Karpas-422 (cell line): Measurements from ENCODE around the gene CDYL2. TPM values are rescaled to one million over a fixed set of nuclear protein-coding genes. Genes with fewer than 3 reads are reported as not detected.
"Not testable (repeated sequence)": the region's sequence is repeated elsewhere in the genome, so short reads cannot be mapped to it uniquely, and the experiment has no call there.

ENCODE experiments used
- DNase-seq: peaks from one replicate; pipeline ENCODE4 v3.0.0-alpha.2; 2015
- H2AFZ ChIP-seq: fragments of 200-600 bp; sonication (generic); 2 replicates; pipeline ENCODE4 v1.6.1; 2014; ENCODE audit warnings: antibody characterized with exemption, low read length, mixed read lengths
- H3K27ac ChIP-seq: fragments of 200-600 bp; sonication (generic); 2 replicates; pipeline ENCODE4 v1.5.1; 2014; ENCODE audit warnings: mild to moderate bottlenecking, low read length, moderate library complexity
- H3K27me3 ChIP-seq: fragments of 200-600 bp; sonication (generic); 2 replicates; pipeline ENCODE4 v1.6.1; 2014; ENCODE audit warnings: low read length, mixed read lengths
- H3K36me3 ChIP-seq: fragments of 200-600 bp; sonication (generic); 2 replicates; pipeline ENCODE4 v1.6.1; 2014; ENCODE audit warnings: low read length, mixed read lengths; ENCODE audit not compliant: insufficient read depth
- H3K4me1 ChIP-seq: fragments of 200-600 bp; sonication (generic); 2 replicates; pipeline ENCODE4 v1.6.1; 2014; ENCODE audit warnings: mild to moderate bottlenecking, low read length, mixed read lengths
- H3K4me2 ChIP-seq: fragments of 200-600 bp; sonication (generic); 2 replicates; pipeline ENCODE4 v1.6.1; 2014; ENCODE audit warnings: low read length, low read depth, mild to moderate bottlenecking; ENCODE audit not compliant: poor library complexity, severe bottlenecking
- H3K4me3 ChIP-seq: fragments of 200-600 bp; sonication (generic); 2 replicates; pipeline ENCODE4 v1.5.1; 2014; ENCODE audit warnings: mild to moderate bottlenecking, antibody characterized with exemption, low read length, mixed read lengths
- H3K79me2 ChIP-seq: fragments of 200-600 bp; sonication (generic); 2 replicates; pipeline ENCODE4 v1.6.1; 2014; ENCODE audit warnings: mild to moderate bottlenecking, low read length, mixed read lengths
- H3K9ac ChIP-seq: fragments of 200-600 bp; sonication (generic); 2 replicates; pipeline ENCODE4 v1.6.0; 2014; ENCODE audit warnings: low read length
- H3K9me2 ChIP-seq: fragments of 200-600 bp; sonication (generic), shearing (Covaris generic); replicated peaks from 2 replicates; pipeline ENCODE4 v1.6.0; 2014; ENCODE audit warnings: mild to moderate bottlenecking, low read length, moderate library complexity; ENCODE audit not compliant: insufficient read depth
- H3K9me3 ChIP-seq: fragments of 300-700, 200-600 bp; sonication (generic); 2 replicates; pipeline ENCODE4 v1.6.1; 2014; ENCODE audit warnings: low read length, mixed read lengths
- H4K20me1 ChIP-seq: fragments of 200-600 bp; sonication (generic); 2 replicates; pipeline ENCODE4 v1.6.1; 2014; ENCODE audit warnings: mild to moderate bottlenecking, antibody characterized with exemption, low read length, low read depth; ENCODE audit not compliant: insufficient read depth
- total RNA-seq: library from RNA; depleted of rRNA; stranded (reverse); fragments of >200 nt; shearing (Covaris generic); gene quantifications from 2 replicates; pipeline ENCODE4 v1.2.3, GENCODE V29; 2014; ENCODE audit warnings: low replicate concordance

The CDYL2 gene
- total RNA-seq, 1 experiment from 2014 or later, result not detected

DNA sequence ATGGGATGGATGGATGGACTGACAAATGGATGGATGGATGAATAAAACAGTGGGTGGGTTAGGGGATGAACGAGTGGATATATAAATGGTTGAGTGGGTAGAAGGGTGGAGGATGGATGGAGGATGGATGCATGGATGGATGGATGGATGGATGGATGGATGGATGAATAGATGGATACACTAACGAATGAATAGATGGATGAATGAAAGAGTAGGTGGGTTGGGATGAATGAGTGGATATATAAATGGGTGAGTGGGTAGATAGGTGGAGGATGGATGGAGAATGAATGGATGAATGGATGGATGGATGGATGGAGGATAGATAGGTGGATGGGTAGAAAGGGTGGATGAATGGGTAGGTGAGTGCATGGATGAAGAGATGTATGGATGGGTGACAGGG lies 62.1 kb downstream of the CDYL2 start:
- Histone ChIP-seq H3K4me2 (no peak overlapping the region), H4K20me1 (no peaks in the 10 kb centered on the region), H3K9me2 (no peaks in the 10 kb centered on the region), H3K79me2 (no peaks in the 10 kb centered on the region), H3K4me1 (no peaks in the 10 kb centered on the region), H3K27me3 (no peaks in the 10 kb centered on the region), H3K9me3 (peaks cover 10% of the 10 kb centered on the region), H3K27ac (no peak overlapping the region), H3K9ac (no peak overlapping the region), H3K4me3 (no peak overlapping the region), H3K36me3 (no peaks in the 10 kb centered on the region; the same call in 1 of the 2 replicates), H2AFZ (no peak overlapping the region)
- DNase-seq, result no peak

DNA sequence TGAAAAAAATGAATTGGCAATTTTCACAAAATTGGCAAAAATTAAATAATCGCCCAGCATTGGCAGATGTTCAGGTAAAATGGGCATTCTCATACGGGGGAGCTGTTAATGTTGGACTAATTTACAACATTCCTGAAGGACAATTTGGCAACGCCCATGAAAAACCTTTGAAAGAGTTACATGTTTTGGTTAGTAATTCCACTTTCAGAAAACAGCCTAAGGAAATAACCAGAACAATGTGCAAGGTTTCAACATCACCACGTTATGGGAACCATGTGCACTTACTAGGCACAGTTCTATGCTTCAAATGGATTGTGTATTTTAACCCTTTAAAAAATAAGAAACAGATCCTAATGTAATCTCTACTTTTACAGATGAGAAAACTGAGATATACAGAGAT lies 62.7 kb downstream of the CDYL2 start:
- Histone ChIP-seq H4K20me1 (no peaks in the 10 kb centered on the region), H3K79me2 (no peaks in the 10 kb centered on the region)

DNA sequence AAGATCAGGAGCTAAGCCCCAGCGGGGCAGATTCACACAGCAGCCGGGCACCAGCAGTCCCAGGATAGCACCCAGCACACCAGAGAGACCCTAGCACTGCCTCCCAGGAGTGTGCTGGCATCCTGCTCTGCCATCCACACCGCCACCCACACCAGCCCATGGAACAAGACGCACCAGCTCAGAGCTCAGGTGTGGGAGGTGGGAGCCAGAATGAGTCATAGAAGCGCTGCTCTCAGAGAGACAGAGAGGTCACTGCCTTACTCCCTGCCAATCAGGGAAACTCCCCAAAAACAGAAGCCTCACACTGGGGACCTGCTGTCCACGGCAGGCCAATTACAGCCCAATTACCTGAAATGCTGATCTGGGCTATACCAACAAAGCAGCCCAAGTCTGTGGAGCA lies 64.9 kb downstream of the CDYL2 start:
- H3K9ac ChIP-seq, result no peak overlapping the region
- H3K4me1 ChIP-seq, result no peaks in the 10 kb centered on the region
- no peak overlapping the region for H3K27ac ChIP-seq
- no peak overlapping the region for H2AFZ ChIP-seq
- H3K9me2 ChIP-seq, result no peaks in the 10 kb centered on the region
- peaks cover 10% of the 10 kb centered on the region for H3K9me3 ChIP-seq
- H3K4me2 ChIP-seq, result no peak overlapping the region
- H3K4me3 ChIP-seq, result no peak overlapping the region
- no peaks in the 10 kb centered on the region for H4K20me1 ChIP-seq
- H3K79me2 ChIP-seq, result no peaks in the 10 kb centered on the region
- H3K36me3 ChIP-seq, result no peaks in the 10 kb centered on the region; the same call in 1 of the 2 replicates
- H3K27me3 ChIP-seq, result no peaks in the 10 kb centered on the region
- DNase-seq, result no peak

More for the DNA sequence above, 62.7 kb downstream of the CDYL2 start:
- Histone ChIP-seq H3K9me2 (no peaks in the 10 kb centered on the region), H3K4me2 (no peak overlapping the region), H3K9me3 (peaks cover 10% of the 10 kb centered on the region), H2AFZ (no peak overlapping the region), H3K4me1 (no peaks in the 10 kb centered on the region), H3K36me3 (no peaks in the 10 kb centered on the region; the same call in 1 of the 2 replicates), H3K27me3 (no peaks in the 10 kb centered on the region), H3K9ac (no peak overlapping the region), H3K4me3 (no peak overlapping the region), H3K27ac (no peak overlapping the region)
- no peak for DNase-seq

DNA sequence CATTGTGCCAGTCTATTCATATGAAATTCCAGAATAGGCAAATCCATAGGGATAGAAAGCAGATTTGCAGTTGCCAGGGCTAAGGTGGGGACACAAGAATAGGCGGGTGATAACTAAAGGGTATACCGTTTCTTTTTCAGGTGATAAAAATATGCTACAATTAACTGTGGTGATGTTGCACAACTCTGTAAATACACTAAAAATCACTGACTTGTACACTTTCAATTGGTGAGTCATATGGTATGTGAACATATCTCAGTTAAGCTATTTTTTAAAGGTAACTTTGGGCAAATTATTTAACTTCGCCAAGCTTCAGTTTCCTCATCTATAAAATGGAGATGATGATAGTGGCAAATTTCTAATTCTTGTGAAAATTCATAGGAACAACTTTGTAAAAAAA lies 65.9 kb downstream of the CDYL2 start:
- Histone ChIP-seq H2AFZ (no peak overlapping the region), H3K27me3 (no peaks in the 10 kb centered on the region), H3K36me3 (no peaks in the 10 kb centered on the region; the same call in 1 of the 2 replicates), H3K4me2 (no peak overlapping the region), H3K9me2 (no peaks in the 10 kb centered on the region), H4K20me1 (no peaks in the 10 kb centered on the region), H3K4me1 (no peaks in the 10 kb centered on the region), H3K9me3 (peaks cover 10% of the 10 kb centered on the region), H3K79me2 (no peaks in the 10 kb centered on the region), H3K27ac (no peak overlapping the region), H3K9ac (no peak overlapping the region), H3K4me3 (no peak overlapping the region)
- no peak for DNase-seq

DNA sequence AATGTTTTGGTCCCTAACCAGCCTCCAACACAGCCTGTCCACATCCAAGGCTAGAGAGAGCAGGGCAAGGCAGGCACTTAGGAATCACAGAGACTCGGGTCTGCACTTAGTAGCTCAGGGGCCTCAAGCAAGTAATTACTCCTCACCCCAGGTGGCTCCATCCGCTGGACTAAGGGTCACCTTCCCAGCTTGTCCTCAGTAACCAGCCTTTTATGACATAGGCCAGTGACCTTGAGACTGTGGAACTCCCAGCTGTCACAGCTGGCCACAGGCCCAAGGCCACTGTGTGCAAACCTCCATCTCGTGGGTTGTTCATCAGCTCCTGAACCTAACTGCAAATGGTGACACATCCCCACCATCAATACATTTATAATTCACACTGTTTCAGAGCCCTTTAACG lies 68.6 kb downstream of the CDYL2 start:
- Histone ChIP-seq H3K9me2 (no peaks in the 10 kb centered on the region), H3K27me3 (no peaks in the 10 kb centered on the region), H2AFZ (no peak overlapping the region), H4K20me1 (no peaks in the 10 kb centered on the region), H3K4me2 (no peak overlapping the region), H3K36me3 (no peaks in the 10 kb centered on the region; the same call in 1 of the 2 replicates), H3K4me1 (no peaks in the 10 kb centered on the region), H3K9ac (no peak overlapping the region), H3K27ac (no peak overlapping the region), H3K4me3 (no peak overlapping the region), H3K79me2 (no peaks in the 10 kb centered on the region), H3K9me3 (peaks cover 10% of the 10 kb centered on the region)
- DNase-seq, result no peak

DNA sequence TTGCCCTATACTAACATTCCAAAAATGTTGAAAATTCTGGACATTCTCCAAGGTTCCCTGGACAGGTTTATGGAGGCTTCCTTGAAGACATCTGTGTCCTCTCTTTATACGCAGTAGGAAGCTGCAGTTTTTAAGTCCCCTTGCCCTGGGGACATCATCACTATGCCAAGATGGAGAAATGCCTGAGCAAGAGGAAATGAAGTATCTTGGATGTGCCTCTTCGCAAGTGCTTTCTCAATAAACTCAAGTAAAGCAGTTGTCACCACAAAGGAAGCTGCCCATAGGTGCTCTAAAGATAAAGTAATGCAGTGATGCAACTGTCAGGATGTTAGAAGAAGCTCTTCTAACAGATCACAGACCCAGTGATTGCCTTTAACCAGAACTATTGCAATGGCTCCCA lies 71.0 kb downstream of the CDYL2 start:
- H3K27me3 ChIP-seq, result no peaks in the 10 kb centered on the region

DNA sequence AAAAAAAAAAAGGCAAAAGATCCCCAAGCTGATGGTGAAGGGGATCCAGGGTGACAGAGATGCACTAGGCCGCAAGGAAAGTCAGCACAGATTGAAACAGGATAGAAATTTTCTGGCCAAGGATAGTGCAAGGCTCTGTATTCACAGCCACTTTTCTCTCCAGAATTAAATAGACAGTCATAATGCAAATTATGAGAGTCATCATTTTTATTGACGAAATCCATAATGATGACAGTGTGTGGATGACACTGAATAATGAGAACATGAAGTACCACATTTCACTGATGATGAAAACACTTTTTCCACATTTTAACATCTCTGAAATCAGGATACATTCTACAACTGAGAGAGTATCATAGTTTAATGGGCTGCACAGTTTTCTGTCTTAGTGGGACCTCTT lies 72.5 kb downstream of the CDYL2 start:
- Histone ChIP-seq H4K20me1 (no peaks in the 10 kb centered on the region), H3K79me2 (no peaks in the 10 kb centered on the region), H3K4me2 (no peak overlapping the region), H3K9me2 (no peaks in the 10 kb centered on the region), H2AFZ (no peak overlapping the region), H3K9ac (no peak overlapping the region), H3K9me3 (no peaks in the 10 kb centered on the region), H3K36me3 (no peaks in the 10 kb centered on the region), H3K4me3 (no peak overlapping the region), H3K4me1 (no peaks in the 10 kb centered on the region), H3K27me3 (no peaks in the 10 kb centered on the region), H3K27ac (no peak overlapping the region)
- no peak for DNase-seq

More for the DNA sequence above, 71.0 kb downstream of the CDYL2 start:
- Histone ChIP-seq H3K4me2 (no peak overlapping the region), H4K20me1 (no peaks in the 10 kb centered on the region), H3K9ac (no peak overlapping the region), H3K4me1 (no peaks in the 10 kb centered on the region), H3K9me3 (no peaks in the 10 kb centered on the region), H3K27ac (no peak overlapping the region), H3K36me3 (no peaks in the 10 kb centered on the region), H3K9me2 (no peaks in the 10 kb centered on the region), H3K79me2 (no peaks in the 10 kb centered on the region), H3K4me3 (no peak overlapping the region), H2AFZ (no peak overlapping the region)
- peak; percentile 15 for DNase-seq

DNA sequence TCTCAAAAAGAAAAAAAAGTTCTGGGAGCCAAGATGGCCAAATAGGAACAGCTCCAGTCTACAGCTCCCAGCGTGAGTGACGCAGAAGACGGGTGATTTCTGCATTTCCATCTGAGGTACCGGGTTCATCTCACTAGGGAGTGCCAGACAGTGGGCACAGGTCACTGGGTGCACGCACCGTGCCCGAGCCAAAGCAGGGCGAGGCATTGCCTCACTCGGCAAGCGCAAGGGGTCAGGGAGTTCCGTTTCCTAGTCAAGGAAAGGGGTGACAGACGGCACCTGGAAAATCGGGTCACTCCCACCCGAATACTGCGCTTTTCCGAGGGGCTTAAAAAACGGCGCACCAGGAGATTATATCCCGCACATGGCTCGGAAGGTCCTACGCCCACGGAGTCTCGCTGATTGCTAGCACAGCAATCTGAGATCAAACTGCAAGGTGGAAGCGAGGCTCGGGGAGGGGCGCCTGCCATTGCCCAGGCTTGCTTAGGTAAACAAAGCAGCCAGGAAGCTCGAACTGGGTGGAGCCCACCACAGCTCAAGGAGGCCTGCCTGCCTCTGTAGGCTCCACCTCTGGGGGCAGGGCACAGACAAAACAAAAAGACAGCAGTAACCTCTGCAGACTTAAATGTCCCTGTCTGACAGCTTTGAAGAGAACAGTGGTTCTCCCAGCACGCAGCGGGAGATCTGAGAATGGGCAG lies 77.2 kb downstream of the CDYL2 start:
- H3K4me2 ChIP-seq, H3K4me1 ChIP-seq, H3K79me2 ChIP-seq, H3K4me3 ChIP-seq, H3K36me3 ChIP-seq, H4K20me1 ChIP-seq, H3K9ac ChIP-seq, DNase-seq, H3K27ac ChIP-seq, H3K27me3 ChIP-seq, H3K9me3 ChIP-seq, H2AFZ ChIP-seq, H3K9me2 ChIP-seq: not testable (repeated sequence)
